HG03342 (cell line): ENCODE results near the gene ATP9B.

Experiments
- ATAC-seq: cut with Tn5 transposase; IDR thresholded peaks from one replicate; pipeline ENCODE4 v1.9.1; 2021; ENCODE audit warnings: mild to moderate bottlenecking, moderate library complexity; ENCODE audit not compliant: unreplicated experiment

Gene ATP9B

GRCh38 chr18:79345981-79346380 lies 276.8 kb downstream of the ATP9B start:
- ATAC-seq = no peak

- no peak for ATAC-seq
Measured at GRCh38 chr18:79348066-79348465, 278.9 kb downstream of the ATP9B start.

- ATAC-seq = no peak
Measured at GRCh38 chr18:79352432-79352831, 283.2 kb downstream of the ATP9B start.

DNA sequence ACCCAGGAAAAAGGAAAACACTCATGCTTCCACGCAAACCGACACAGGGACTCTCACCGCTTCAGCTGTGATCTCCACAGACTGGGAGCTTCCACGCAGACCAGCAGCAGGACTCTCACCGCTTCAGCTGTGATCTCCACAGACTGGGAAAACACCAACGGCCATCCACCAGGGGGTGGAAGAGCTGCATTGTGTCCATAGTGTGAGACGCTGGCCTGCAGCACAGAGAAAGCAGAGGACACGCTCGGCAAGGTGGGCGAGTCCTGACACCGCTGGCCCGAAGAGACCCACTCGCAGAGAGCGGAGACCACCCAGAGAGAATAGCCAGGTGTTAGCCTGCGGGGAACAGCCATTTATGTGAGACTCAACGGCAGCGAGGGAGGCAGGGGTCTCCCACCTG lies 284.1 kb downstream of the ATP9B start:
- ATAC-seq = no peak

- no peak for ATAC-seq
Measured at GRCh38 chr18:79354350-79354749, 285.2 kb downstream of the ATP9B start.

GRCh38 chr18:79355433-79356335 lies 286.5 kb downstream of the ATP9B start:
- ATAC-seq = peak; percentile 38

DNA sequence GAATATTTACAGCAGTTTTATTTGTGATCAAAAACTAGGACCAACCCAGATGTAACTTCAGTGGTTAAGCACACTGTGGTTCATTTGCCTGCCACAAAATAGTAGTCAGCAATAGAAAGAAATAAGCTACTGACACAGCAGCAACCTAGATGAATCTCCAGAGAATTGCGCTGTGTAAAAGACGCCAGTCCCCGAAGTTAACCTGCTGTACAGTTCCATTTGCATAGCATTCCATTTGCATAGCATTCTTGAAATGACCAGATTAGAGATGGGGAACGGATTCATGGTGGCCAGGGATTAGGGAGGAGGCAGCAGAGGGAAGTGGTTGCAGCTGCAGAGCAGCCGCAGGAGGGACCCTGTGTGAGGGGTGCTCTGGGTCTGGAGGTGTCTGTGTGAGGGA lies 287.2 kb downstream of the ATP9B start:
- ATAC-seq = peak; percentile 96

DNA sequence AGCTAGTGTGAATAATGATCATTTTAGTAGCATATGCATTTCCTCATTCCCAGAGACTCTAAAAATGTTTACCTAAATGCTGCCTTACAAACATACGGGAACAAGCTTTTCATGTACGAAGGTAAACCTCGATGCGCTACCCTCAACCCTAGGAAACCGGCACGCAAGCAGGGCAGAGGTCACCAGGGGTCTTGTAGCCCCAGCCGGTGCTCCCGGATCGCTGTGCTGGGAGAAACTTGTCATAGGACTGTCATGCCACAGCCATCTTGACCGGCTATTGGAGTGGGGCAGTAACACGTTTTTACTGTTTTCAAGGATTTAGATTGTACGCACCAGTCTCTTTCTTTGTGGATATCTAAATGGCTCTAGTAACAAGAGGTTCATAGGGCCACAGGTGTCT lies 291.7 kb downstream of the ATP9B start:
- no peak for ATAC-seq

- ATAC-seq = no peak
Measured at GRCh38 chr18:79361766-79362522, 292.8 kb downstream of the ATP9B start.

DNA sequence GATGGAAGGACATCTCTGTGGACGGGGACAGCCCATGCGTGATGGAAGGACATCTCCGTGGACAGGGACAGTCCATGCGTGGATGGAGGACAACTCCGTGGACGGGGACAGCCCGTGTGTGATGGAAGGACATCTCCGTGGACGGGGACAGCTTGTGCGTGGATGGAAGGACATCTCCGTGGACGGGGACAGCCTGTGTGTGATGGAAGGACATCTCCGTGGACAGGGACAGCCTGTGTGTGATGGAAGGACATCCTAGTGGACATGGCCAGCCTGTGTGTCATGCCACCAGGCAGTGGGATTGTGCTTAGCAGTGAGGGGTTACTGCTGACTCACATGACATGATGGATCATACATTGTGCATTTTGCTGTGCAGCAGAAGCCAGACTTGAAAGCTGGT lies 296.5 kb downstream of the ATP9B start:
- ATAC-seq = no peak

DNA sequence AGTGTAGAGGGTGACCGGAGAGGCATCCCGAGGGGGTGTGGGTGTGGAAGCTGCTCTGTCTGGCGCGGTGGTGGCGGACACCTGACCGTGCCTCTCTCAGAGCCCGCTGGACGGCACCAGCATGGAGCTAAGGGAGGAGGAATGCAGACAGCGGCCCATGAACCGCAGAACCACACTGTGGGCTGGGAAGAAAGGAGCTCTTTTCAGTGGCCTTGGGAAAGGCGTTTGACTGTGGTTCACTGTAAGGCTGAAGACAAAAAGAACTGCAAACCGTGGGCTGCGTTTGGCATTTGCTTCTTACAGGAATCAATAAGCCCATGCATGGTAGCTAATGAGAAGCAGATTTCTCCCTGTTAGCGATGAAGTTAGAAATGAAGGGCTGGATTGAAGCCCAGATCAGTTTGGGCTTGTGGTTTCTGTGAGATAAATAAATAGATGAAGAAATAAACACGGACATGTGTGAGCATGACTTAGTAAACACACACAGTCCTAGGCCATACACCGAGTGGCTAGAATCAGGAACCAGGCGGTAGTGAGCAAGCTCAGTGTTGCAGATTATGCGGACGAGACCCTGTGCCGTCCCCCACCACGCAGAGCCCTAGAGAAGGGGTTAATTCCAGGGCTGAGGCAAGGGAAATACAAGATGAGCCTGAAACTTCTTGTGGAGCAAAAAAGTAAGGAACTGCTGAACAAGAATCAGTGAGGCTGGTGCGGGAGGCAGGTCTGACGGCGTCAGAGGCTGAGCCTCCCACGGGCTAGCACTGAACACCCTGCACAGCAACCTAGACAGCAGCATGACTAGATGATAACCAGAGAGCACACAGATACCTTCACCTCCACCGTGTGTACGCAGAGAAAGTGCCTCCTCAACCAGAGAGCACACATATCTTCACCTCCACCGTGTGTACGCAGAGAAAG lies 297.2 kb downstream of the ATP9B start:
- ATAC-seq = no peak

- no peak for ATAC-seq
Measured at GRCh38 chr18:79367480-79367879, 298.3 kb downstream of the ATP9B start.

DNA sequence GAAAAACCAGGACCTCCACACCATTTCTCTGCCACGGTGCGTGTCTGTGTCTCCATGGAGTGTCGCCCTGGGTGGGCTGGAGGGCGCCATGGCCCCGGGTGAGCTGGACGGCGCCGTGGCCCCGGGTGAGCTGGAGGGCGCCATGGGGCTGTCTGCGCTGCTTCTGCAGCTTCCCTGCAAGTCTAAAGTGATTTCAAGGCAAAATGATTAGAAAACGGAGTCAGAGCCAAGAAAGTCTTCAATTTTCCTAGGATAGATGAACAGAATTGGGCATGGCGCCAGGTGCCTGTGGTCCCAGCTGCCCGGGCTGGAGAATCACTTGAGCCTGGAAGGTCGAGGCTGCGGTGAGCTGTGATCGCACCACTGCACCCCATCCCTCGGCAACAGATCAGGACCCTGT lies 298.8 kb downstream of the ATP9B start:
- no peak for ATAC-seq

GRCh38 chr18:79368681-79369080 lies 299.5 kb downstream of the ATP9B start:
- no peak for ATAC-seq

- peak; percentile 33 for ATAC-seq
Measured at GRCh38 chr18:79371561-79372121, 302.4 kb downstream of the ATP9B start.

DNA sequence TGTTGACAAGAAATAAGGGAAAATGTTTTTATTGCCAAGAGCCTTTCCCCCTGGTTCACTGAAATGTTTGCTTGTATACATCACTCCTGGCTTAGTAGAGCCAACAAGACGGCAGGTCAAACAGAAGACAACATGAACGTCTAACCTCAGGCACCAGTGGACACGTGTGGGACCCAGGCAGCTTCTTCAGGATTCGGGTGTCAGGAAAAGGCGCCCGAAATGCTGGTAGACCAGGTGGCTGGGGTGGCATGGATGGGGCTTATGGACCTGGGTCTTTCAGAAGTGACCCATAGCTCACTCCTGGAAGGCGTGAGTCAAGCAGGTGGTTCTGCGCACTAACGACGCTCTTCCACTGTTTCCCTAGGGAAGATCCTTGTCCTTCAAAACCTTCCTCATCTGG lies 303.3 kb downstream of the ATP9B start:
- no peak for ATAC-seq

- ATAC-seq = no peak
Measured at GRCh38 chr18:79372991-79373390, 303.8 kb downstream of the ATP9B start.

GRCh38 chr18:79373736-79374135 lies 304.5 kb downstream of the ATP9B start:
- no peak for ATAC-seq

- peak; percentile 84 for ATAC-seq
Measured at GRCh38 chr18:79374408-79375171, 305.4 kb downstream of the ATP9B start.
